H9 (cell line): ENCODE data around the gene SPATS2. TPM values are rescaled to one million over a fixed set of nuclear protein-coding genes. Genes with fewer than 3 reads are reported as not detected.

Experiments used
- DNase-seq: peaks from one replicate; pipeline ENCODE4 v3.0.0-alpha.2; 2017
- H2AFZ ChIP-seq: one replicate; pipeline ENCODE4 v1.6.1; 2013; ENCODE audit warnings: mild to moderate bottlenecking, low read length, control low read depth, moderate library complexity
- H2AK5ac ChIP-seq: 2 replicates; pipeline ENCODE4 v1.6.1; 2013; ENCODE audit warnings: low read length, control low read depth, mixed read lengths; ENCODE audit not compliant: insufficient read length
- H2BK120ac ChIP-seq: one replicate; pipeline ENCODE4 v1.6.1; 2013; ENCODE audit warnings: low read depth, mild to moderate bottlenecking, low read length, control low read depth, inconsistent platforms; ENCODE audit not compliant: poor library complexity, severe bottlenecking
- H2BK12ac ChIP-seq: 2 replicates; pipeline ENCODE4 v1.6.1; 2013; ENCODE audit warnings: low read length, control low read depth, mixed read lengths, low read depth; ENCODE audit not compliant: insufficient read length
- H2BK15ac ChIP-seq: 2 replicates; pipeline ENCODE4 v1.6.1; 2013; ENCODE audit warnings: low read depth, low read length, control low read depth
- H2BK20ac ChIP-seq: one replicate; pipeline ENCODE4 v1.6.1; 2013; ENCODE audit warnings: low read depth, mild to moderate bottlenecking, low read length, control low read depth, inconsistent platforms; ENCODE audit not compliant: poor library complexity, severe bottlenecking
- H2BK5ac ChIP-seq: 2 replicates; pipeline ENCODE4 v1.6.1; 2013; ENCODE audit warnings: low read length, control low read depth, mixed read lengths; ENCODE audit not compliant: insufficient read length
- H3K14ac ChIP-seq: 2 replicates; pipeline ENCODE4 v1.6.1; 2013; ENCODE audit warnings: low read length, control low read depth; ENCODE audit not compliant: insufficient read depth
- H3K18ac ChIP-seq: 2 replicates; pipeline ENCODE4 v1.6.1; 2013; ENCODE audit warnings: low read depth, mild to moderate bottlenecking, mixed read lengths, low read length, control low read depth; ENCODE audit not compliant: insufficient read length
- H3K23ac ChIP-seq: 2 replicates; pipeline ENCODE4 v1.6.1; 2013; ENCODE audit warnings: low read length, control low read depth, mixed read lengths, low read depth; ENCODE audit not compliant: insufficient read length
- H3K23me2 ChIP-seq: 2 replicates; pipeline ENCODE4 v1.6.1; 2013; ENCODE audit warnings: low read depth, mild to moderate bottlenecking, mixed read lengths, low read length, control low read depth; ENCODE audit not compliant: insufficient read length, poor library complexity, severe bottlenecking
- H3K27ac ChIP-seq: 2 replicates; pipeline ENCODE4 v1.5.1; 2013; ENCODE audit warnings: low read length, control low read depth, mixed read lengths, low read depth; ENCODE audit not compliant: insufficient read length
- H3K27me3 ChIP-seq: 2 replicates; pipeline ENCODE4 v1.6.1; 2013; ENCODE audit warnings: low read length, control low read depth, inconsistent platforms; ENCODE audit not compliant: insufficient read depth
- H3K4ac ChIP-seq: 2 replicates; pipeline ENCODE4 v1.6.1; 2013; ENCODE audit warnings: low read depth, mild to moderate bottlenecking, control low read depth, inconsistent platforms, low read length, moderate library complexity
- H3K4me1 ChIP-seq: 2 replicates; pipeline ENCODE4 v1.6.1; 2013; ENCODE audit warnings: low read length, control low read depth, inconsistent platforms; ENCODE audit not compliant: insufficient read depth
- H3K4me2 ChIP-seq: 2 replicates; pipeline ENCODE4 v1.6.1; 2013; ENCODE audit warnings: low read length, control low read depth, mixed read lengths; ENCODE audit not compliant: insufficient read length, insufficient read depth
- H3K56ac ChIP-seq: 2 replicates; pipeline ENCODE4 v1.6.1; 2013; ENCODE audit warnings: low read depth, mild to moderate bottlenecking, mixed read lengths, low read length, control low read depth; ENCODE audit not compliant: insufficient read length
- H3K79me1 ChIP-seq: 2 replicates; pipeline ENCODE4 v1.6.1; 2013; ENCODE audit warnings: low read depth, mild to moderate bottlenecking, moderate library complexity, low read length, control low read depth, inconsistent platforms; ENCODE audit not compliant: insufficient read depth, poor library complexity, severe bottlenecking
- H3K79me2 ChIP-seq: 2 replicates; pipeline ENCODE4 v1.6.1; 2013; ENCODE audit warnings: low read length, control low read depth, inconsistent platforms; ENCODE audit not compliant: insufficient read depth
- H3K9ac ChIP-seq: 2 replicates; pipeline ENCODE4 v1.6.1; 2013; ENCODE audit warnings: low read length, control low read depth, mixed read lengths; ENCODE audit not compliant: insufficient read length; ENCODE audit errors: extremely low read depth
- H3K9me3 ChIP-seq: one replicate; pipeline ENCODE4 v1.6.1; 2013; ENCODE audit warnings: low read depth, low read length, inconsistent platforms; ENCODE audit not compliant: control insufficient read depth
- H3T11ph ChIP-seq: one replicate; pipeline ENCODE4 v1.6.1; 2013; ENCODE audit warnings: mild to moderate bottlenecking, low read length, control low read depth, inconsistent platforms
- H4K20me1 ChIP-seq: one replicate; pipeline ENCODE4 v1.6.1; 2013; ENCODE audit not compliant: control insufficient read depth, insufficient read length, insufficient read depth
- H4K5ac ChIP-seq: 2 replicates; pipeline ENCODE4 v1.6.1; 2013; ENCODE audit warnings: low read depth, mild to moderate bottlenecking, mixed read lengths, low read length, control low read depth; ENCODE audit not compliant: insufficient read length
- H4K8ac ChIP-seq: replicated peaks from 2 replicates; pipeline ENCODE4 v1.6.1; 2013; ENCODE audit warnings: low read length, control low read depth, mixed read lengths, low read depth; ENCODE audit not compliant: insufficient read length
- H4K91ac ChIP-seq: 2 replicates; pipeline ENCODE4 v1.6.1; 2013; ENCODE audit warnings: low read depth, mild to moderate bottlenecking, moderate library complexity, mixed read lengths, low read length, control low read depth; ENCODE audit not compliant: insufficient read length
- H3K27ac Mint-ChIP-seq, 3 experiments: 2 replicates in 2 of 3; 3 replicates in 1 of 3; pipeline ENCODE4 v1.8.0; 2020 to 2021; ENCODE audit warnings: mixed read lengths in 3 of 3, mild to moderate bottlenecking in 1 of 3, moderate library complexity in 1 of 3
- H3K27me3 Mint-ChIP-seq: 2 replicates; pipeline ENCODE4 v1.8.0; 2021; ENCODE audit warnings: low read depth, mild to moderate bottlenecking, moderate library complexity, mixed read lengths
- H3K36me3 Mint-ChIP-seq, 3 experiments: 2 replicates in 2 of 3; 3 replicates in 1 of 3; pipeline ENCODE4 v1.8.0; 2020 to 2021; ENCODE audit warnings: low read depth in 3 of 3, mixed read lengths in 3 of 3; ENCODE audit not compliant: insufficient read depth in 1 of 3
- H3K4me1 Mint-ChIP-seq, 2 experiments: 2 replicates each; pipeline ENCODE4 v1.8.0; 2020; ENCODE audit warnings: mixed read lengths in 2 of 2
- H3K4me3 Mint-ChIP-seq, 2 experiments: 2 replicates in 1 of 2; 3 replicates in 1 of 2; pipeline ENCODE4 v1.8.0; 2020 to 2021; ENCODE audit warnings: mild to moderate bottlenecking in 2 of 2, mixed read lengths in 2 of 2, moderate library complexity in 1 of 2
- H3K9me3 Mint-ChIP-seq, 2 experiments: 2 replicates in 1 of 2; 3 replicates in 1 of 2; pipeline ENCODE4 v1.8.0; 2020; ENCODE audit warnings: mild to moderate bottlenecking in 2 of 2, mixed read lengths in 2 of 2, moderate library complexity in 1 of 2
- CTCF ChIP-seq: fragments of 200-600 bp; sonication (generic); conservative IDR thresholded peaks from 3 replicates; pipeline ENCODE4 v1.8.0; 2021; ENCODE audit warnings: antibody characterized with exemption, mild to moderate bottlenecking
- WGBS: extraction: QIAGEN DNeasy Blood & Tissue Kit; methylation state at CpG from one replicate; pipeline ENCODE4 v1.1.7; 2013; ENCODE audit warnings: missing lambda C conversion rate, low lambda C conversion rate, mixed read lengths; ENCODE audit not compliant: insufficient read length; ENCODE audit errors: extremely low coverage; 5-methylcytosine and 5-hydroxymethylcytosine counted together
- total RNA-seq: library from RNA; stranded (reverse); gene quantifications from 2 replicates; pipeline ENCODE4 v1.2.1, GENCODE V29; 2021

SPATS2 gene
- total RNA-seq, 1 experiment from 2014 or later = 17.1 TPM

GRCh38 chr12:49562233-49562632 is 195.0 kb downstream of the SPATS2 start:
- Histone ChIP-seq H2BK15ac (no peak overlapping the region), H3K79me2 (no peaks in the 10 kb centered on the region; the same call in 1 of the 2 replicates), H4K5ac (no peak overlapping the region), H3K14ac (no peak overlapping the region), H3K56ac (no peak overlapping the region), H2AK5ac (no peak overlapping the region), H4K91ac (no peak overlapping the region), H3K79me1 (peaks cover 3% of the 10 kb centered on the region), H2BK5ac (no peak overlapping the region), H3K4me1 (no peaks in the 10 kb centered on the region), H2BK120ac (no peak overlapping the region), H3T11ph (no peak overlapping the region), H2BK20ac (no peak overlapping the region), H3K23me2 (peaks cover 2% of the 10 kb centered on the region), H3K27ac (no peak overlapping the region), H3K9ac (no peak overlapping the region), H3K4ac (no peak overlapping the region), H4K20me1 (no peaks in the 10 kb centered on the region), H4K8ac (no peak overlapping the region), H2BK12ac (no peak overlapping the region), H3K23ac (no peak overlapping the region), H2AFZ (no peak overlapping the region), H3K4me2 (no peak overlapping the region), H3K18ac (no peak overlapping the region), H3K9me3 (no peaks in the 10 kb centered on the region), H3K27me3 (no peaks in the 10 kb centered on the region)
- no peak overlapping the region for H3K4me3 Mint-ChIP-seq
- peaks cover 2 to 4% of the 10 kb centered on the region in 2 experiments; a peak in 3 of 4 replicates for H3K4me1 Mint-ChIP-seq
- TF ChIP-seq CTCF = no peak
- H3K27me3 Mint-ChIP-seq = no peaks in the 10 kb centered on the region
- no CpG with 5 or more reads among the region's 6 CpGs for WGBS
- peaks cover 27 to 70% (median 65%) of the 10 kb centered on the region in 3 experiments; a peak in 6 of 7 replicates for H3K36me3 Mint-ChIP-seq
- no peaks in the 10 kb centered on the region for H3K9me3 Mint-ChIP-seq
- DNase-seq = no peak
- peak overlapping the region in 1 of 3 experiments; percentile 94; a peak in 1 of 7 replicates for H3K27ac Mint-ChIP-seq
